K562 (cell line): ENCODE data around the gene TBX19. TPM values are rescaled to one million over a fixed set of nuclear protein-coding genes. Genes with fewer than 3 reads are reported as not detected.

Experiments used
- CHD2 ChIP-seq: IDR thresholded peaks from 2 replicates; pipeline ENCODE4 v1.6.1; 2011; ENCODE audit warnings: low read depth, low read length
- CHD4 ChIP-seq: fragments of 200-600 bp; sonication (generic); IDR thresholded peaks from 3 replicates; pipeline ENCODE4 v1.6.1; 2012; ENCODE audit warnings: low read depth, mild to moderate bottlenecking, mixed read lengths, low read length, inconsistent platforms; ENCODE audit not compliant: insufficient read depth, insufficient replicate concordance, poor library complexity, severe bottlenecking
- EP300 ChIP-seq: IDR thresholded peaks from 2 replicates; pipeline ENCODE4 v1.6.1; 2012; ENCODE audit warnings: low read length, improper control_type of control experiment
- FOXA1 ChIP-seq: fragments of 450-650 bp; IDR thresholded peaks from 2 replicates; pipeline ENCODE4 v1.6.1; 2016; ENCODE audit warnings: mild to moderate bottlenecking, borderline replicate concordance
- HMGN3 ChIP-seq: IDR thresholded peaks from 2 replicates; pipeline ENCODE4 v1.6.1; 2011; ENCODE audit warnings: borderline replicate concordance, low read depth, mild to moderate bottlenecking, mixed read lengths, low read length; ENCODE audit not compliant: insufficient read length; ENCODE audit errors: extremely low read depth
- MAFF ChIP-seq: IDR thresholded peaks from 2 replicates; pipeline ENCODE4 v1.6.1; 2012; ENCODE audit warnings: low read length, improper control_type of control experiment
- MAFK ChIP-seq: IDR thresholded peaks from 2 replicates; pipeline ENCODE4 v1.6.1; 2011; ENCODE audit warnings: low read length, improper control_type of control experiment
- MAZ ChIP-seq, 2 experiments: fragments of 450-650 bp in 1 of 2; sonication (generic) in 1 of 2; formaldehyde crosslinking; IDR thresholded peaks in 1 of 2; conservative IDR thresholded peaks in 1 of 2; 2 replicates each; pipeline versions ENCODE4 v1.4.0 to v1.5.0; 2020; ENCODE audit warnings: mild to moderate bottlenecking in 1 of 2, missing genetic modification reagents in 1 of 2
- SP2 ChIP-seq: IDR thresholded peaks from 2 replicates; pipeline ENCODE4 v1.6.1; 2011; ENCODE audit warnings: mild to moderate bottlenecking, low read depth, low read length, moderate library complexity; ENCODE audit not compliant: poor library complexity, severe bottlenecking; ENCODE audit errors: extremely low read depth
- ZEB2 ChIP-seq: fragments of 450-650 bp; IDR thresholded peaks from 2 replicates; pipeline ENCODE4 v1.6.1; 2016
- ZNF764 ChIP-seq: fragments of 250-450 bp; sonication (Bioruptor Pico); IDR thresholded peaks from 2 replicates; pipeline ENCODE4 v1.4.0; 2020; ENCODE audit warnings: low read depth, mild to moderate bottlenecking, moderate library complexity
- polyA plus RNA-seq, 8 experiments: library from polyadenylated mRNA; depleted of rRNA in 4 of 8; stranded (reverse) in 5 of 8; unstranded in 3 of 8; fragments of >200 nt; fragmentation: Nextera tagmentation in 2 of 8; fragmentation: Illumina TruSeq in 1 of 8; extraction: Ambion mirVana in 2 of 8; extraction: Trizol in 1 of 8; gene quantifications; 2 replicates each; pipeline versions ENCODE4 v1.2.1 to v1.2.3, GENCODE V29; 2011 to 2014; ENCODE audit warnings: inconsistent platforms in 1 of 8, missing spikeins in 1 of 8
- total RNA-seq, 7 experiments: library from RNA; depleted of rRNA in 6 of 7; stranded (reverse); fragments of >200 nt in 6 of 7; fragmentation: Illumina TruSeq in 2 of 7; extraction: Trizol in 2 of 7; gene quantifications; 2 replicates each; pipeline versions ENCODE4 v1.2.1 to v1.2.3, GENCODE V29; 2011 to 2021; ENCODE audit warnings: low replicate concordance in 1 of 7
- TF ChIP-seq, protein P1 (sequence below), 2 experiments: fragments of 450-650 bp in 1 of 2; IDR thresholded peaks; 2 replicates each; pipeline ENCODE4 v1.6.1; 2011 to 2017; ENCODE audit warnings: low read depth in 2 of 2, antibody characterized with exemption in 1 of 2, borderline replicate concordance in 1 of 2, low read length in 1 of 2, mild to moderate bottlenecking in 1 of 2, mixed read lengths in 1 of 2; ENCODE audit not compliant: control insufficient read depth in 1 of 2
- TF ChIP-seq, protein P2 (sequence below), 2 experiments: fragments of 450-650 bp in 1 of 2; sonication (generic) in 1 of 2; formaldehyde crosslinking in 1 of 2; IDR thresholded peaks; 2 replicates each; pipeline versions ENCODE4 v1.7.1 to v1.9.0; 2016 to 2022; ENCODE audit warnings: inconsistent platforms in 1 of 2, mild to moderate bottlenecking in 1 of 2, missing genetic modification reagents in 1 of 2

The TBX19 gene
- total and polyA plus RNA-seq, 9 of the 15 experiments (the other 6 are each of a cell fraction or from before 2014, with no cell fraction given) = 0.32 to 3.1 (median 0.95) TPM

DNA sequence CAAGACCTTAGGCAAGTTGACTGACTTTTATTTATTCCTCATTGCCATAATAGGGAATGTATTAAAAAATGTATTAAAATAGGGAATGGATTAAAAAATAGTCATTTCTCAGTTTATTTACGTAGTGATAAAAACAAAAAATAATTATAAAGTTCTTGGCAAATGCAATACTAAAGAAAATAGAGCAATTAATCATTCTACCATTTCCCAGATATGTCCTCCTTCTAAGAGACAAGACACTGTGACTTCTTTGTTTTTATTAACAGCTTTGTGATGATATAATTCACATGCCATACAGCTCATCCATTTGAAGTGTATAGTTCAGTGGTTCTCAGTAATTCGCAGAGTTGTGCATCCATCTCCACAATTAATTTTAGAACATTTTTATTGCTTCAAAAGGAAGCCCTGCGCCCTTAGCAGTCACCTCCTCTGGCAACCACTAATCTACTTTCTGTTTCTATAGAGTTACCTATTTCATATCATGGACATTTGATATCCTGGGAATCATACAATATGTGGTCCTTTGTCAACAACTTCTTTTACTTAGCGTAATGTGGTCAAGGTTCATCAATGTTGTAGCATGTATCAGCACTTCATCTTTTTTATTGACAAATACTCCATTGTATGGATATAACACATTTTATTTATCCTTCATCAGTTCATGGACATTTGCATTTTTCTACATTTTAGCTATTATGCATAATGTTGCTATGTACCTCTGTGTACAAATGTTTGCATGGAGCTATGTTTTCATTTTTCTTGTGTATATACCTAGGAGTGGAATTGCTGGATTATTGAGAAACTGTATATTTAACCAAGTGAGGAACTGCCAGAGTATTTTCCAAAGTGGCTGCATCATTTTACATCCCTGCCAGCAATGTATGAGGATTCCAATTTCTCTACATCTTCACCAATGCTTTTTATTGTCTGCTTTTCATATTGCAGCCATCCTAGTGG is 5.6 kb downstream of the TBX19 start (continued):
- TF ChIP-seq ZNF764 (CRISPR knock-in tag) (no peak), MAFK (no peak), ZEB2 (no peak), FOXA1 (no peak), CHD4 (no peak), SP2 (no peak), MAZ (CRISPR knock-in tag; conservative IDR thresholded peaks at IDR 0.05 in 1 of 2, IDR thresholded peaks at IDR 0.05 in 1 of 2) (0 out of 4 replicates have a peak, but pooled peaks of 1 of the 2 experiments have one; percentile 20), HMGN3 (no peak), EP300 (no peak), MAFF (no peak), CHD2 (no peak)
- TF ChIP-seq, protein P1, sequence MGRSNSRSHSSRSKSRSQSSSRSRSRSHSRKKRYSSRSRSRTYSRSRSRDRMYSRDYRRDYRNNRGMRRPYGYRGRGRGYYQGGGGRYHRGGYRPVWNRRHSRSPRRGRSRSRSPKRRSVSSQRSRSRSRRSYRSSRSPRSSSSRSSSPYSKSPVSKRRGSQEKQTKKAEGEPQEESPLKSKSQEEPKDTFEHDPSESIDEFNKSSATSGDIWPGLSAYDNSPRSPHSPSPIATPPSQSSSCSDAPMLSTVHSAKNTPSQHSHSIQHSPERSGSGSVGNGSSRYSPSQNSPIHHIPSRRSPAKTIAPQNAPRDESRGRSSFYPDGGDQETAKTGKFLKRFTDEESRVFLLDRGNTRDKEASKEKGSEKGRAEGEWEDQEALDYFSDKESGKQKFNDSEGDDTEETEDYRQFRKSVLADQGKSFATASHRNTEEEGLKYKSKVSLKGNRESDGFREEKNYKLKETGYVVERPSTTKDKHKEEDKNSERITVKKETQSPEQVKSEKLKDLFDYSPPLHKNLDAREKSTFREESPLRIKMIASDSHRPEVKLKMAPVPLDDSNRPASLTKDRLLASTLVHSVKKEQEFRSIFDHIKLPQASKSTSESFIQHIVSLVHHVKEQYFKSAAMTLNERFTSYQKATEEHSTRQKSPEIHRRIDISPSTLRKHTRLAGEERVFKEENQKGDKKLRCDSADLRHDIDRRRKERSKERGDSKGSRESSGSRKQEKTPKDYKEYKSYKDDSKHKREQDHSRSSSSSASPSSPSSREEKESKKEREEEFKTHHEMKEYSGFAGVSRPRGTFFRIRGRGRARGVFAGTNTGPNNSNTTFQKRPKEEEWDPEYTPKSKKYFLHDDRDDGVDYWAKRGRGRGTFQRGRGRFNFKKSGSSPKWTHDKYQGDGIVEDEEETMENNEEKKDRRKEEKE (IDR thresholded peaks at IDR 0.05; ENCODE audit: borderline replicate concordance in 1 of 2, control insufficient read depth in 1 of 2, low read depth in 2 of 2, low read length in 1 of 2) = no peak
- TF ChIP-seq, protein P2, sequence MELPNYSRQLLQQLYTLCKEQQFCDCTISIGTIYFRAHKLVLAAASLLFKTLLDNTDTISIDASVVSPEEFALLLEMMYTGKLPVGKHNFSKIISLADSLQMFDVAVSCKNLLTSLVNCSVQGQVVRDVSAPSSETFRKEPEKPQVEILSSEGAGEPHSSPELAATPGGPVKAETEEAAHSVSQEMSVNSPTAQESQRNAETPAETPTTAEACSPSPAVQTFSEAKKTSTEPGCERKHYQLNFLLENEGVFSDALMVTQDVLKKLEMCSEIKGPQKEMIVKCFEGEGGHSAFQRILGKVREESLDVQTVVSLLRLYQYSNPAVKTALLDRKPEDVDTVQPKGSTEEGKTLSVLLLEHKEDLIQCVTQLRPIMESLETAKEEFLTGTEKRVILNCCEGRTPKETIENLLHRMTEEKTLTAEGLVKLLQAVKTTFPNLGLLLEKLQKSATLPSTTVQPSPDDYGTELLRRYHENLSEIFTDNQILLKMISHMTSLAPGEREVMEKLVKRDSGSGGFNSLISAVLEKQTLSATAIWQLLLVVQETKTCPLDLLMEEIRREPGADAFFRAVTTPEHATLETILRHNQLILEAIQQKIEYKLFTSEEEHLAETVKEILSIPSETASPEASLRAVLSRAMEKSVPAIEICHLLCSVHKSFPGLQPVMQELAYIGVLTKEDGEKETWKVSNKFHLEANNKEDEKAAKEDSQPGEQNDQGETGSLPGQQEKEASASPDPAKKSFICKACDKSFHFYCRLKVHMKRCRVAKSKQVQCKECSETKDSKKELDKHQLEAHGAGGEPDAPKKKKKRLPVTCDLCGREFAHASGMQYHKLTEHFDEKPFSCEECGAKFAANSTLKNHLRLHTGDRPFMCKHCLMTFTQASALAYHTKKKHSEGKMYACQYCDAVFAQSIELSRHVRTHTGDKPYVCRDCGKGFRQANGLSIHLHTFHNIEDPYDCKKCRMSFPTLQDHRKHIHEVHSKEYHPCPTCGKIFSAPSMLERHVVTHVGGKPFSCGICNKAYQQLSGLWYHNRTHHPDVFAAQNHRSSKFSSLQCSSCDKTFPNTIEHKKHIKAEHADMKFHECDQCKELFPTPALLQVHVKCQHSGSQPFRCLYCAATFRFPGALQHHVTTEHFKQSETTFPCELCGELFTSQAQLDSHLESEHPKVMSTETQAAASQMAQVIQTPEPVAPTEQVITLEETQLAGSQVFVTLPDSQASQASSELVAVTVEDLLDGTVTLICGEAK (IDR thresholded peaks at IDR 0.05) = no peak
- TF ChIP-seq, protein P2 (CRISPR knock-in tag; IDR thresholded peaks at IDR 0.05) = no peak
